OCI-LY7 (cell line): ENCODE data around the gene TGFBI.

Source experiments
- CTCF ChIP-seq: fragments of 200-600 bp; sonication (generic); conservative IDR thresholded peaks from 2 replicates; pipeline ENCODE4 v1.5.1; 2014; ENCODE audit warnings: mild to moderate bottlenecking, antibody characterized with exemption, low read length, moderate library complexity, mixed read lengths
- EZH2phosphoT487 ChIP-seq: fragments of 200-600 bp; sonication (generic); IDR thresholded peaks from 2 replicates; pipeline ENCODE4 v1.6.1; 2018; ENCODE audit warnings: low read depth, borderline replicate concordance, mild to moderate bottlenecking, mixed run types, antibody characterized with exemption, low read length, moderate library complexity, mixed read lengths

DNA sequence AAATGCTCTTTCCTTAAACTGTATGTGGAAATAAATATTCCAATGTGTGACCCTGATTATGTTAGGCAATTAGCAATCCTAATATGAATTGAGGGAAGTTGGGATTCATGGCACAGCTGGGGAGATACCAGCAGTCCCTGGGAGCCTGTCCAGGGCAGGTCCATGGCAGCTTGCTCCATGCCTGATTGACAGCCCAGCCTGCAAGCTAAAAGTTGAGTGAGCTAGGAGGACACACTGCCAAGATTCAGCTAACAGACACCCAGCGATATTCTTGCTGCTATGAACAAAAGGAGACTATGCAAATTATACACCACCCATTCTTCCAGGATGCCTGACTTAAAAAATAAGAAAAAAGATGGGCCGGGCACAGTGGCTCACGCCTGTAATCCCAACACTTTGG lies 6.2 kb downstream of the TGFBI start:
- TF ChIP-seq CTCF (no peak), EZH2phosphoT487 (no peak)
